Measurements from ENCODE around the gene ANKRD44. TPM values are rescaled to one million over a fixed set of nuclear protein-coding genes. Genes with fewer than 3 reads are reported as not detected.

ANKRD44 gene
- total and polyA plus RNA-seq, 4 experiments from 2014 or later: 51.5 to 248 (median 158) TPM

- H3K27me3 Mint-ChIP-seq: no peaks in the 10 kb centered on the region
- H3K36me3 ChIP-seq (ENCODE audit: insufficient read depth, low read length): peaks cover 60% of the 10 kb centered on the region
- H3K36me3 Mint-ChIP-seq: peaks cover 55 to 84% of the 10 kb centered on the region in 2 donors
- H3K9me3 ChIP-seq (ENCODE audit: control insufficient read depth in 1 of 2, low read length in 2 of 2): no peaks in the 10 kb centered on the region
- H3K27ac Mint-ChIP-seq: peak overlapping the region in 6 of 7 donors; percentile 5 to 83 (median 62)
- no peaks in the 10 kb centered on the region for H3K9me3 Mint-ChIP-seq
- DNase-seq: no peak
- H3K4me1 ChIP-seq (ENCODE audit: insufficient read depth, low read length): no peaks in the 10 kb centered on the region
- peaks cover 0 to 19% (median 13%) of the 10 kb centered on the region in 4 donors for H3K4me1 Mint-ChIP-seq
- no peak overlapping the region for H3K4me3 Mint-ChIP-seq
- intact Hi-C loops (cut with micrococcal nuclease): no loop called here
- H3K27ac ChIP-seq (ENCODE audit: low read depth, low read length): no peak overlapping the region
- no peaks in the 10 kb centered on the region for H3K27me3 ChIP-seq (ENCODE audit: insufficient read depth, low read length)
- H3K4me3 ChIP-seq (ENCODE audit: low read length in 2 of 2): no peak overlapping the region
- CTCF ChIA-PET (ENCODE audit: partially characterized antibody): interaction anchor here (1.2 kb wide), 1 partner anchor 51 kb away, joined by 3 read pairs; no protein-coding TSS in a partner anchor
- POLR2A ChIA-PET (ENCODE audit: partially characterized antibody): interaction anchor here (1.2 kb wide), 1 partner anchor 18 kb away, joined by 3 read pairs; no protein-coding TSS in a partner anchor
These were observed 220.9 kb downstream of the ANKRD44 start for GRCh38 chr2:197089655-197090054.

- H3K36me3 ChIP-seq (ENCODE audit: insufficient read depth, low read length): peaks cover 60% of the 10 kb centered on the region
- ChIA-PET CTCF (ENCODE audit: partially characterized antibody) (interaction anchor here (1.2 kb wide), 1 partner anchor 52 kb away, joined by 3 read pairs; no protein-coding TSS in a partner anchor), POLR2A (ENCODE audit: partially characterized antibody) (interaction anchor here (1.2 kb wide), 1 partner anchor 19 kb away, joined by 3 read pairs; no protein-coding TSS in a partner anchor)
- Mint-ChIP-seq H3K36me3 (peaks cover 65 to 82% of the 10 kb centered on the region in 2 donors), H3K4me1 (peaks cover 0 to 17% (median 10%) of the 10 kb centered on the region in 4 donors), H3K27me3 (no peaks in the 10 kb centered on the region), H3K9me3 (no peaks in the 10 kb centered on the region), H3K27ac (peak overlapping the region; percentile 1 to 71 (median 41)), H3K4me3 (no peak overlapping the region)
- DNase-seq: no peak
- no peaks in the 10 kb centered on the region for H3K4me1 ChIP-seq (ENCODE audit: insufficient read depth, low read length)
- no peaks in the 10 kb centered on the region for H3K27me3 ChIP-seq (ENCODE audit: insufficient read depth, low read length)
- no peaks in the 10 kb centered on the region for H3K9me3 ChIP-seq (ENCODE audit: control insufficient read depth in 1 of 2, low read length in 2 of 2)
- H3K4me3 ChIP-seq (ENCODE audit: low read length in 2 of 2): no peak overlapping the region
- intact Hi-C loops (cut with micrococcal nuclease): no loop called here
- H3K27ac ChIP-seq (ENCODE audit: low read depth, low read length): no peak overlapping the region
These were observed 221.9 kb downstream of the ANKRD44 start for GRCh38 chr2:197088694-197089093.

GRCh38 chr2:197086500-197086899 lies 224.1 kb downstream of the ANKRD44 start:
- no peak overlapping the region for H3K4me3 Mint-ChIP-seq
- H3K27ac Mint-ChIP-seq: peak overlapping the region; percentile 23 to 80 (median 60)
- no peaks in the 10 kb centered on the region for H3K9me3 Mint-ChIP-seq
- intact Hi-C loops (cut with micrococcal nuclease): no loop called here
- Histone ChIP-seq H3K4me3 (ENCODE audit: low read length in 2 of 2) (no peak overlapping the region), H3K4me1 (ENCODE audit: insufficient read depth, low read length) (no peaks in the 10 kb centered on the region), H3K27me3 (ENCODE audit: insufficient read depth, low read length) (no peaks in the 10 kb centered on the region), H3K36me3 (ENCODE audit: insufficient read depth, low read length) (peaks cover 71% of the 10 kb centered on the region), H3K9me3 (ENCODE audit: control insufficient read depth in 1 of 2, low read length in 2 of 2) (no peaks in the 10 kb centered on the region), H3K27ac (ENCODE audit: low read depth, low read length) (no peak overlapping the region)
- peaks cover 76 to 84% of the 10 kb centered on the region in 2 donors for H3K36me3 Mint-ChIP-seq
- no peak for DNase-seq
- ChIA-PET POLR2A (ENCODE audit: partially characterized antibody) (no interaction called here), CTCF (ENCODE audit: partially characterized antibody) (interaction anchor here (2.2 to 2.8 kb wide), 2 partner anchors 12 to 27 kb away, joined by 6 to 10 read pairs; no protein-coding TSS in a partner anchor)
- H3K27me3 Mint-ChIP-seq: no peaks in the 10 kb centered on the region
- peaks cover 0 to 18% (median 9%) of the 10 kb centered on the region in 4 donors for H3K4me1 Mint-ChIP-seq

- Mint-ChIP-seq H3K27me3 (no peaks in the 10 kb centered on the region), H3K4me3 (no peak overlapping the region), H3K36me3 (peaks cover 77 to 86% of the 10 kb centered on the region in 2 donors), H3K9me3 (no peaks in the 10 kb centered on the region), H3K27ac (peak overlapping the region in 3 of 7 donors; percentile 15 to 79 (median 24)), H3K4me1 (peaks cover 0 to 18% (median 9%) of the 10 kb centered on the region in 4 donors)
- no peak for DNase-seq
- Histone ChIP-seq H3K27me3 (ENCODE audit: insufficient read depth, low read length) (no peaks in the 10 kb centered on the region), H3K36me3 (ENCODE audit: insufficient read depth, low read length) (peaks cover 73% of the 10 kb centered on the region), H3K4me1 (ENCODE audit: insufficient read depth, low read length) (no peaks in the 10 kb centered on the region), H3K27ac (ENCODE audit: low read depth, low read length) (no peak overlapping the region), H3K9me3 (ENCODE audit: control insufficient read depth in 1 of 2, low read length in 2 of 2) (no peaks in the 10 kb centered on the region), H3K4me3 (ENCODE audit: low read length in 2 of 2) (no peak overlapping the region)
- ChIA-PET POLR2A (ENCODE audit: partially characterized antibody) (no interaction called here), CTCF (ENCODE audit: partially characterized antibody) (interaction anchor here (2.8 kb wide), 1 partner anchor 28 kb away, joined by 10 read pairs; no protein-coding TSS in a partner anchor)
- intact Hi-C loops (cut with micrococcal nuclease): no loop called here
These were observed 224.9 kb downstream of the ANKRD44 start for GRCh38 chr2:197085665-197086064.

- no peak overlapping the region for H3K4me3 ChIP-seq (ENCODE audit: low read length in 2 of 2)
- no peaks in the 10 kb centered on the region for H3K27me3 Mint-ChIP-seq
- H3K4me1 Mint-ChIP-seq: peaks cover 2 to 13% (median 7%) of the 10 kb centered on the region in 4 donors
- ChIA-PET CTCF (ENCODE audit: partially characterized antibody) (interaction anchor here (0.9 to 1.2 kb wide), 2 partner anchors 24 to 32 kb away, joined by 3 read pairs; no protein-coding TSS in a partner anchor), POLR2A (ENCODE audit: partially characterized antibody) (no interaction called here)
- H3K27ac ChIP-seq (ENCODE audit: low read depth, low read length): no peak overlapping the region
- no peaks in the 10 kb centered on the region for H3K4me1 ChIP-seq (ENCODE audit: insufficient read depth, low read length)
- H3K36me3 Mint-ChIP-seq: peaks cover 83 to 90% of the 10 kb centered on the region in 2 donors
- peak overlapping the region in 1 of 7 donors; percentile 72 for H3K27ac Mint-ChIP-seq
- intact Hi-C loops (cut with micrococcal nuclease): no loop called here
- H3K9me3 ChIP-seq (ENCODE audit: control insufficient read depth in 1 of 2, low read length in 2 of 2): no peaks in the 10 kb centered on the region
- peaks cover 79% of the 10 kb centered on the region for H3K36me3 ChIP-seq (ENCODE audit: insufficient read depth, low read length)
- H3K9me3 Mint-ChIP-seq: peaks cover 0 to 3% (median 0%) of the 10 kb centered on the region in 8 donors
- H3K4me3 Mint-ChIP-seq: no peak overlapping the region
- no peak for DNase-seq
- H3K27me3 ChIP-seq (ENCODE audit: insufficient read depth, low read length): no peaks in the 10 kb centered on the region
These were observed 229.3 kb downstream of the ANKRD44 start for GRCh38 chr2:197081294-197081693.

GRCh38 chr2:197080578-197081216 lies 229.9 kb downstream of the ANKRD44 start:
- H3K4me3 Mint-ChIP-seq: no peak overlapping the region
- intact Hi-C loops (cut with micrococcal nuclease): no loop called here
- H3K4me1 Mint-ChIP-seq: peaks cover 5 to 18% (median 9%) of the 10 kb centered on the region in 4 donors
- H3K36me3 ChIP-seq (ENCODE audit: insufficient read depth, low read length): peaks cover 83% of the 10 kb centered on the region
- H3K9me3 ChIP-seq (ENCODE audit: control insufficient read depth in 1 of 2, low read length in 2 of 2): no peaks in the 10 kb centered on the region
- ChIA-PET POLR2A (ENCODE audit: partially characterized antibody) (no interaction called here), CTCF (ENCODE audit: partially characterized antibody) (interaction anchor here (1.2 kb wide), 1 partner anchor 33 kb away, joined by 3 read pairs; no protein-coding TSS in a partner anchor)
- H3K4me1 ChIP-seq (ENCODE audit: insufficient read depth, low read length): no peaks in the 10 kb centered on the region
- H3K27me3 ChIP-seq (ENCODE audit: insufficient read depth, low read length): no peaks in the 10 kb centered on the region
- H3K4me3 ChIP-seq (ENCODE audit: low read length in 2 of 2): no peak overlapping the region
- no peak for DNase-seq
- peaks cover 0 to 3% (median 0%) of the 10 kb centered on the region in 8 donors for H3K9me3 Mint-ChIP-seq
- H3K36me3 Mint-ChIP-seq: peaks cover 84 to 92% of the 10 kb centered on the region in 2 donors
- H3K27me3 Mint-ChIP-seq: no peaks in the 10 kb centered on the region
- peak overlapping the region in 2 of 7 donors; percentile 75 to 84 for H3K27ac Mint-ChIP-seq
- no peak overlapping the region for H3K27ac ChIP-seq (ENCODE audit: low read depth, low read length)

GRCh38 chr2:197079832-197080555 lies 230.6 kb downstream of the ANKRD44 start:
- intact Hi-C loops (cut with micrococcal nuclease): no loop called here
- Mint-ChIP-seq H3K4me3 (no peak overlapping the region), H3K36me3 (peaks cover 88 to 91% of the 10 kb centered on the region in 2 donors), H3K27me3 (no peaks in the 10 kb centered on the region), H3K27ac (peak overlapping the region in 3 of 7 donors; percentile 53 to 84 (median 80)), H3K4me1 (peaks cover 5 to 19% (median 9%) of the 10 kb centered on the region in 4 donors), H3K9me3 (peaks cover 0 to 3% (median 0%) of the 10 kb centered on the region in 8 donors)
- H3K4me1 ChIP-seq (ENCODE audit: insufficient read depth, low read length): no peaks in the 10 kb centered on the region
- H3K27me3 ChIP-seq (ENCODE audit: insufficient read depth, low read length): no peaks in the 10 kb centered on the region
- no peaks in the 10 kb centered on the region for H3K9me3 ChIP-seq (ENCODE audit: control insufficient read depth in 1 of 2, low read length in 2 of 2)
- ChIA-PET CTCF (ENCODE audit: partially characterized antibody) (no interaction called here), POLR2A (ENCODE audit: partially characterized antibody) (no interaction called here)
- no peak overlapping the region for H3K4me3 ChIP-seq (ENCODE audit: low read length in 2 of 2)
- peaks cover 83% of the 10 kb centered on the region for H3K36me3 ChIP-seq (ENCODE audit: insufficient read depth, low read length)
- DNase-seq: no peak
- no peak overlapping the region for H3K27ac ChIP-seq (ENCODE audit: low read depth, low read length)

All from CD4-positive, alpha-beta memory T cell (primary cell).